ENCODE measurements around the gene ACTR2.

The ACTR2 gene

GRCh38 chr2:65279756-65280155 is 52.1 kb downstream of the ACTR2 start:
- DNase-seq (ENCODE audit: low spot score): no peak

GRCh38 chr2:65281627-65282351 is 54.2 kb downstream of the ACTR2 start:
- DNase-seq (ENCODE audit: low spot score): no peak

- DNase-seq (ENCODE audit: low spot score): no peak
Measured at GRCh38 chr2:65282477-65283053, 54.9 kb downstream of the ACTR2 start.

GRCh38 chr2:65287364-65287763 is 59.7 kb downstream of the ACTR2 start:
- DNase-seq (ENCODE audit: low spot score): no peak

GRCh38 chr2:65291216-65292105 is 63.8 kb downstream of the ACTR2 start:
- no peak for DNase-seq (ENCODE audit: low spot score)

- no peak for DNase-seq (ENCODE audit: low spot score)
Measured at GRCh38 chr2:65292106-65292400, 64.4 kb downstream of the ACTR2 start.

GRCh38 chr2:65292461-65293011 is 64.9 kb downstream of the ACTR2 start:
- DNase-seq (ENCODE audit: low spot score): no peak

GRCh38 chr2:65293376-65293775 is 65.7 kb downstream of the ACTR2 start:
- no peak for DNase-seq (ENCODE audit: low spot score)

- DNase-seq (ENCODE audit: low spot score): no peak
Measured at GRCh38 chr2:65294136-65294535, 66.5 kb downstream of the ACTR2 start.

GRCh38 chr2:65294701-65295100 is 67.1 kb downstream of the ACTR2 start:
- DNase-seq (ENCODE audit: low spot score): no peak

- no peak for DNase-seq (ENCODE audit: low spot score)
Measured at GRCh38 chr2:65296971-65297370, 69.3 kb downstream of the ACTR2 start.

GRCh38 chr2:65297544-65297943 is 69.9 kb downstream of the ACTR2 start:
- no peak for DNase-seq (ENCODE audit: low spot score)

- no peak for DNase-seq (ENCODE audit: low spot score)
Measured at GRCh38 chr2:65298089-65298488, 70.5 kb downstream of the ACTR2 start.

GRCh38 chr2:65299246-65299645 is 71.6 kb downstream of the ACTR2 start:
- no peak for DNase-seq (ENCODE audit: low spot score)

GRCh38 chr2:65300134-65300760 is 72.6 kb downstream of the ACTR2 start:
- no peak for DNase-seq (ENCODE audit: low spot score)

GRCh38 chr2:65300761-65301711 is 73.4 kb downstream of the ACTR2 start:
- peak; percentile 76 for DNase-seq (ENCODE audit: low spot score)

- no peak for DNase-seq (ENCODE audit: low spot score)
Measured at GRCh38 chr2:65305934-65306333, 78.3 kb downstream of the ACTR2 start.

GRCh38 chr2:65309699-65310098 is 82.1 kb downstream of the ACTR2 start:
- no peak for DNase-seq (ENCODE audit: low spot score)

GRCh38 chr2:65311049-65311448 is 83.4 kb downstream of the ACTR2 start:
- no peak for DNase-seq (ENCODE audit: low spot score)

- no peak for DNase-seq (ENCODE audit: low spot score)
Measured at GRCh38 chr2:65311596-65311995, 84.0 kb downstream of the ACTR2 start.

All from HuH-7 (cell line).